Esophagus muscularis mucosa (tissue), 4 donors: ENCODE results near the gene THOP1.

ENCODE experiments used
- CTCF ChIP-seq, 3 experiments: fragments of 200-600 bp in 2 of 3; fragments of 450-650 bp in 1 of 3; sonication (generic) in 2 of 3; IDR thresholded peaks; one replicate each; pipeline ENCODE4 v1.5.1; 2017 to 2019; ENCODE audit warnings: antibody characterized with exemption in 3 of 3, mild to moderate bottlenecking in 2 of 3, moderate library complexity in 1 of 3
- EP300 ChIP-seq: sonication (generic); formaldehyde crosslinking; IDR thresholded peaks from one replicate; pipeline ENCODE4 v1.6.1; 2017; ENCODE audit warnings: antibody characterized with exemption
- POLR2A ChIP-seq: fragments of 450-650 bp; IDR thresholded peaks from one replicate; pipeline ENCODE4 v1.6.1; 2017; ENCODE audit warnings: antibody characterized with exemption, moderate library complexity, mild to moderate bottlenecking, low read depth
- POLR2AphosphoS5 ChIP-seq, 2 donors: sonication (generic); formaldehyde crosslinking; IDR thresholded peaks; one replicate each; pipeline ENCODE4 v1.6.1; 2017; ENCODE audit warnings: antibody characterized with exemption in 2 of 2

- TF ChIP-seq POLR2A, result no peak
- TF ChIP-seq CTCF (IDR thresholded peaks at IDR 0.05), result no peak
- TF ChIP-seq POLR2AphosphoS5 (IDR thresholded peaks at IDR 0.05), result no peak
- TF ChIP-seq EP300, result no peak
Observed at GRCh38 chr19:2774953-2775555, 10.2 kb upstream of the THOP1 start.
